HG02852 (cell line): ENCODE data around the gene TXNL1.
"Not testable (repeated sequence)": the region's sequence is repeated elsewhere in the genome, so short reads cannot be mapped to it uniquely, and the experiment has no call there.

ENCODE experiments used
- ATAC-seq: cut with Tn5 transposase; IDR thresholded peaks from one replicate; pipeline ENCODE4 v1.9.1; 2021; ENCODE audit warnings: mild to moderate bottlenecking, moderate library complexity; ENCODE audit not compliant: unreplicated experiment

Gene TXNL1

DNA sequence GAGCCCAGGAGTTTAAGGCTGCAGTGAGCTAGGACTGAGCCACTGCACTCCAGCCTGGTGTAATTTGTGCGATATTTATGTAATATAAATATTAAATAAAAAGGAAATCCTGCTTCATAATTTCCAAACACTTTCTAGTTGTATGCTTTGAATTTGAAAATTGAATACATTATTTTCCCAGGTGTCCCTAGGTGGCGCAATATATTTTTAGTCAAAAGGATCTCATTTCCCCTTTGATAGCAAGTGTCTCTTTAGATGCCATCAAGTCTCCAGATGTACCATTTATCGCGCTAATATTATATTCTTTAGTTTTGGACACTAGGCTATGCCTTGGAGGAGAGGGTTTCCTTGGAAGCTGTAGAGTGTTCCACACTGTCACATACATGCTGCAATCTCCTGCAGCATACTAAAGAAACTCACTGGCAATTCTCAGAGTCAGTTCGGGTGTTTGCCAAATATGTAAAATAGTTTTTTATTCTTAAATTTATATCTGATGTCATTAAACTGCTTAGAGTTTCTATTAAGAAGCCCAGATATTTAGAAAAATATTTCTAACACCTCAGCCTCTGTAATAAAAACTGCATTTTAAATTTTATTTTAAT is 7.1 kb upstream of the TXNL1 start:
- ATAC-seq: no peak

DNA sequence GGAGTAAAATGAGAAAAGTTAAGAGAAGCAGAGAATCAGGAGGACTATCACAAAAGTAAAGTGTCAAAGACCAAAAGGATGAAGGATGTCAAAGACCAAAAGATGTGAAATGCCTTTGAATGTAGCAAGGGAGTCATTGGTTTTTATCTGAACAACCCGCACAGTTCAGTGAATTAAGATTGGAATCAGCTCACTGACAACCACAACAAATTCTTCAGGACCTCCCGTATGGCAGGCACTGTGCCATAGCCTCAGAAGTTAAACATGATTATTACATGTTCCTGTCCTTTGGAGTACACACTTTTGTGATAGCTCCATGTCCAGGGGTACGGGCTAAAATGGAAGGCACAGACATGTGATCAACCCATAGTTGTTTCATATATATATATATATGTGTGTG is 5.0 kb upstream of the TXNL1 start:
- ATAC-seq: no peak

DNA sequence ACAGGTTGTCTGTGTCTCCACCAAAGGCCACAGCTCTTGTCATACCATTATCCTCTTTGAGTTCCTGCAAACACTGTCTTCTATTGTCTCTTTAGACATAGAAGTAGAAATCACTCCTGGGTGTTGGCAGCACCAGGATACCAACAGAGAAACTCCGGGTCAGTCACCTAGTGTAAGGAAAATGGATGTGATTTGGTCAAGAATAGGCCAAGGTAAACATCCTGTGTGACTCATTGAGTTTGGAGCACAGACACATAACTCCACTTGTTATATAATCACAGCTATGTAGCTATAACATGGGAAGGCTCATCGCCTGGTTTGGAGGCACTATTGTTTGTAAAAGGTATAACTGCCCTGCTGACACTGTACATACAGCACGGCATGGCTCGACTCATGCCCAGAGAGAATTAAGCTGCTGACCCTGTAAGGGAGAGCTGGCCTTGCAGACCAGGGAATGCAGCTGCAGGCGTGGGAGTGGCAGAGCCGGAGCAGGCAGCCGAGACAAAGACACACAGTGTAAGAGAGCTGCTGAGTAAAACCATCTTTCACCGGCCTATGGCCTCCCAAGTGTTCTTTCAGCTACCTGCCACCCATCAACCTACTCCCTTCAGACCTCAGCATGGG is 3.4 kb upstream of the TXNL1 start:
- no peak for ATAC-seq

DNA sequence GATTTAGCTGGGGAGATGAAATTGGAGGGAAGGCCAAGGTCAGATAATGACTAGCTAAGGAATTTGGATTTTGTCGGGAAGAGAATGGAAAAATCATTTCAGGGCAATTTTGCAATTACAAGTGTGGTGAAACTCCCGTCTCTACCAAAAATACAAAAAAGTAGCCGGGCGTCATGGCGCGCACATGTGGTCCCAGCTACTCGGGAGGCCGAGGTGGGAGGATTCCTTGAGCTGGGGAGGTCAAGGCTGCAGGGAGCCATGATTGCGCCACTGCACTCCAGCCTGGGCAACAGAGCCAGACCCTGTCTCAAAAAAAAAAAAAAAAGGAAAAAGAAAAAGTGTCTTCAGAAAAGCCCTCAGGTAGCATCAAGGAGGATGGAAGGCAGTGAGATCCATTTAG is 1.2 kb upstream of the TXNL1 start:
- ATAC-seq: no peak

DNA sequence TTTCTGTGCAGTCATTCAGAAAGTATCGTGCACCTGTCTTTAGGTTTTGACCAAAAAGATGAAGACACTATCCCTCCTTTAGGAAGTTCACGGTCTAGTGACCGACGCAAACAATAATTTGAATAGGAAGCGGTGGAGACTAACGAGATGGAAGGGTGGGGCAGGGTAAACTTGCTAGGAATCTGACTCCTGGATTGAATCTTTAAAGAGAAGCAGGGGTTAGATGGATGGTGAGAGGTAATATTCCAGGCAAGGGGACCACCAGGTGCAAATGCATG is 651 bp upstream of the TXNL1 start:
- ATAC-seq: peak; percentile 13

DNA sequence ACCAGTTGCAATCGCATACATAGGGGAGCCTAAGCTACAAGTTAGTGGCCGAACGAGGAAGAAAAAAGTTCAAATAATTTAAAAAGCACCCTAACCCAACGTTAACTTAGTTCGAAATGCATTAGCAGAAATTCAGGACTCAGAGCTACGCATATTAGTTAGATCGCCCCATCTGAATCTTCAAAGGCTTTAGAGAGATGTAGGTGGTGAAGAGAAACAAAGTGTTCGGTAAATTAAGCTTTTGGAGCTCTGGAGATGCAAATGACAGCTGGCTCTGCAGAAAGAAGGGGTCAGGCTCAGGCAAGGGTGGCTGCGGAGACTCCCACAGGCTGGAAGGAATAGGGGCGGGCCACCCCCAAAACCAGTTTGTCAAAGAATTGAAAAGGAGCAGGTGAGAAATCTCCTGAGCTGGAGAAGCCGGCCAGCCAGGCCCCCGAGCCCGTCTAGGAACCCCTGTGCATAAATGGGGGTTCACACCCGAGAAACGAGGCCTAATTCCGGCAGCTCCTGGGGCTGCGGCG is 621 bp downstream of the TXNL1 start:
- peak; percentile 22 for ATAC-seq

DNA sequence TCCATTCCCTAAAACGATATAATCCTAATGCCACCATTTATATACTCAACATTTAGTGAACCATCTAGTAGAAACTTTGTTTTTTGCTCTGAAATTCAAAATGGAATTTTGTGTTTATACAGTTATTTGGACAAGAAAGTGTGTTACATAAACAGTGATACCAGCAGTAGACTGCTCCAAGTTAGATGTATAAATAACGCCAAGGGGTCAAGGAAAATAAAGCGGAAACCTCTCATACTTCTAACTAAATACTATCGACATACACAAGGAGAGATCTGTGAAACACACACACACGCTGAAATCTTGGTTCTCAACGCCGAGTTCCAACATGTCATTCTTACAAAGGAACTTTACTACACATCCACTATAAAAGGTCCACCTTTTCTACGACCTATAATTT is 1.2 kb downstream of the TXNL1 start:
- no peak for ATAC-seq

DNA sequence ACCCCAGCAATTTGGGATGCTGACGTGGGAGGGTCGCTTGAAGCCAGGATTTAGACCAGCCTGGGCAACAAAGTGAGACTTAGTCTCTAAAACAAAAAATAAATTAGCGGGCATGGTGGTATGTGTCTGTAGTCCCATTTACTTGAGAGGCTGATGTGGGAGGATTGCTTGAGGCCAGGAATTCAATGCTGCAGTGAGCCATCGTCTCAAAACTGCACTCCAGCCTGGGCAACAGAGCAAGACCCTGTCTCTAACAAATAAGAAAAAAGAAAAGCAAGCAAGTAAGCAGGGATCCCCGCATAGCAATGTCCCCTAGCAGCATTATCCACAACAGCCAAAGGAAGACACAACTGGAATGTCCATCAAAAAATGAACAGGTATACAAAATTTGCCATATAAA is 3.4 kb downstream of the TXNL1 start:
- no peak for ATAC-seq

DNA sequence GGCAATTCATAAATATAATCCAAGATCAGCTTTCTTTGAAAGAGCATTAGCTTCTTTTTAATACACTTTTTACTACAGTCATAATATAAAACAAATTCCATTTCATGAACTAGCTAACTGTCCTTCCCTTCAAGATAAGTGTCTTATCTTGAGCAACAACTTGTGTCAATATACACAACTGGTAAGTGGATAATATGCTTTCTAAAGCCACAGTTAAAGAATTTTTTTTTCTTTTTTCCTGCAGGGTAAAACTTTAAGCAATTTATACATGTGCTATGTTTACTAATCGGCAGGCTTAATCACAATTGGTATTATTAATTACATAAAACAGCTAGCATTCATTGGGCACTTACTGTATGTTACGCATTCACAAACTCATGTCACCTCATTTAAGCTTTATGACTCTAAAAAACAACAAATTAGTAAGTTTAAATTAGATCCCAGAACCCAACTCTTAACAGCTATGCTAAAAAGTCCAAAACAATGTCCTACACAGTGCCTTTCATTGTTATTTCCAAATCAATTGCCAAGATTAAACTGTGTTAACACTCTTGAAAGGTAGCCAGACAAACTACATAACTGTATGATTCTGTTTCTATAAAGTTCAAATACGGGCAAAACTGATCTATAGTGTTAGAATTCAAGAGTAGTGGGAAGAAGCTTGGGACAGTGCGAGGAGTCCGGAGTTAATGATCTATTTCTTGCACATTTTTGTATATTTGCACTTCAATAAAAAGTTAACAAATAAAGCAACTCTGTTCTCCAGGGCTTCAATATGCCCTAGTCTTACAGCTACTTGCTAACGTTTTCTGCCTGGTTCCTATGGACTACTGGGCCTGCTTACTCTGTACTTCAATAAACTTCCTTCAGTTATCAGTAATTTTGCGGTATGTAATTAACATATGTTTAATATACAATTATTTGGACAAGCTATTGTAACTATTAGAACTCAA is 6.0 kb downstream of the TXNL1 start:
- ATAC-seq: no peak

DNA sequence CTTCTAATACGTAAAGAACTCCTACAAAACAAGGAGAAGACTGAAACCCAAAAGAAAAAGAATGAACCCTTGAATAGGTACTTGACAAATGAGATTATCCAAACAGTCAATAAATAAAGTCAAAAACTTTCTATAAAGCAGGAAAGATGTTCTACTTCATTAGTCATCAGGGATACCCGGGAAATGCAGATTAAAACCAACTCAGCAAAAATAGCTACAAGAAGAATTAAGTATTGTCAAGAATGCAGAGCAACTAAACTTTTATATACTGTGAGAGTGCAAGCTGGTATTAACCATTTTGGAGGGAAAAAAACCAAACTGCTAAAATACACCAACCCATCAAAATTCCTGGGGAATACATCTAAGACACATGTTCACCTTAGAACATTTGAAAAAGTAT is 10.4 kb downstream of the TXNL1 start:
- no peak for ATAC-seq

DNA sequence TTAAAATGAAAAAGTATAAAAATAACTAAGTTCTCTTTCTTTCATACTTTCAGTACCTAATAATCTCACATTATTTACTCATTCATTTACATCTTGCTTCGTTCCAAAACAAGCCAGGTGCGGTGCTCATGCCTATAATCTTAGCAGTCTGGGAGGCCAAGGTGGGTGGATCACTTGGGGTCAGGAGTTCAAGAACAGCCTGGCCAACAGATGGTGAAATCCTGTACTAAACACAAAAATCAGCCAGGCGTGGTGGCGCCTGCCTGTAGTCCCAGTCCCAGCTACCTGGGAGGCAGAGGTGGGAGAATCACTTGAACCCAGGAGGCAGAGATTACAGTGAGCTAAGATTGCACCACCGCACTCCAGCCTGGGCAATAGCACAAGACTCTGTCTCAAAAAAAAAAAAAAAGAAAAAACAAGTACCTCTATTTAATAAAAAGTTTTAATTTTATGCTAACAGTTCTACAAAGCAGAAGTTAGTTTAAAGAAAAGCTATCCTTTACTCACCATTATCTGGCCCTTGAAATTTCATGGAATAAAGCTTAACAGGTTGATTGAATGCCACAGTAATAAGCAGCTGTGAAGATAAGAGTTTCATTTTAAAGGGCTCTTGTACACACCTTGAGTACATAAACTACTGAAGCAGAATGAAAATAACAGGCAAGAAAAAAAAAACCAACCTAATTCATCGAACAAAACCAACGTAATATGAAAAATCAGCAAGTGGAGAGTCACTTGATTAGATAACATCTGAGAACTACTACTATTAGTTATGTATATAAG is 22.5 kb downstream of the TXNL1 start:
- ATAC-seq: no peak

DNA sequence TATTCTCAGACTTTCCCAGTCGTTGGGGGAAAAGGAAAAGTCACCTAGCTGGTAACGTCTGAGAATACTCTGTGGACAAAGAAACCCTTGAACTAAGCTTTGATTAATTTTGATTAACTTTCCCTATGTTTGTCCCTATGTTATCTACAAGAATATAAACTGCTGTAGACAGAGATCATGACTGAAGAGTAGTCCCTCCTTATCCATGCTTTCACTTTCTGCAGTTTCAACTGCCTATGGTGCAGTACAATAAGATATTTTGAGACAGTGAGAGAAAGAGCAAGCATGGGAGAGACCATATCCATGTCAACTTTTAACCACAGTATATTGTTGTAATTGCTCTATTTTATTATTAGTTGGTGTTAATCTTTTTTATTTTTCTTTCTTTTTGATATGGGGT is 31.8 kb downstream of the TXNL1 start:
- ATAC-seq: no peak

DNA sequence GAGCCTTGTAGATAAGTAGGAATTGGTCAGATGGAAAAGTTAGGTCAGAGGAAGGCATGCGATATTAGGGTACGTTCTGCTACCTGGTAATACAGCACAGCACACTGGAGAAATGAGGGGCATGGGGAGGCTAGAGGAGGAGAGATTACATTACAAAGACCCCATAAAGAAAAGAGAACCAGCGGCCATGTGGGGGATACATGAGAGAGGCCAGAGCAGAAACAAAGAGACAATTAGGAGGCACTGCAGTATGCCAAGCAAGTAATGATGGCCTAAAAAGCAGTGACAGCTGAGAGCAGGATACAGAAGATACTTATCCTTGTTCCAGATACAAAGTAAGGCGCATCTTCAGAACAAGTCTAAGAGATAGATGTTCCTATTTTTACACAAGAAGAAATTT is 40.0 kb downstream of the TXNL1 start:
- no peak for ATAC-seq

DNA sequence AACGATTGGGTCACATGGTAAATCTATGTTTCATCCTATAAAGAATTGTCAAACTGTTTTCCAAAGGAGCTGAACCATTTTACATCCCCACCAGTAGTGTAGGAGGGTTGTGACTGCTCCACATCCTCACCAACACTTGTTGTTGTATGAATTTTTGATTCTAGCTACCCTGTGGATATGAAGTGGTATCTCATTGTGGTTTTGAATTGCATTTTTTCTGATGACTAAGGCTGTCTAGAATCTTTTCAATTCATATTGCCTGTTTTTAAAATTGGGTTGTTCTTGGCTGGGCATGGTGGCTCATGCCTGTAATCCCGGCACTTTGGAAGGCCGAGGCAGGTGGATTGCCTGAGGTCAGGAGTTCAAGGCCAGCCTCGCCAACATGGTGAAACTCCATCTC is 44.5 kb downstream of the TXNL1 start:
- ATAC-seq: no peak

DNA sequence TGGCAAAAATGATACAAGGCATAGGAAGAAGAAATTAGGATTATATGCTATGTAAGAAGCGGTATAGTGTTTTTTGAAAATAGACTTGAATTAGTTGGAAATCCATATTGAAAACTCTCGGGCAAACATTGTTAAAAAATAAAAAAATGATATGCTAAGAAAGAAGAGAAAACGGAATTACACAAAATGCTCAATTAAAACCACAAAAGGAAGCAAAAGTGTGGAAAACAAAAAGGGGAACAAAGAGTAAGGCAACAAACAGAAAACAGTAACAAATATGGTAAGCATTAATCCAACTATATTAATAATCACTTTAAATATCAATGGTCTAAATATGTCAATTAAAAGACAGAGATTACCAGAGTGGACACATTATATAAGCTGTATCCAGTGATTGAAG is 58.4 kb downstream of the TXNL1 start:
- ATAC-seq: no peak

DNA sequence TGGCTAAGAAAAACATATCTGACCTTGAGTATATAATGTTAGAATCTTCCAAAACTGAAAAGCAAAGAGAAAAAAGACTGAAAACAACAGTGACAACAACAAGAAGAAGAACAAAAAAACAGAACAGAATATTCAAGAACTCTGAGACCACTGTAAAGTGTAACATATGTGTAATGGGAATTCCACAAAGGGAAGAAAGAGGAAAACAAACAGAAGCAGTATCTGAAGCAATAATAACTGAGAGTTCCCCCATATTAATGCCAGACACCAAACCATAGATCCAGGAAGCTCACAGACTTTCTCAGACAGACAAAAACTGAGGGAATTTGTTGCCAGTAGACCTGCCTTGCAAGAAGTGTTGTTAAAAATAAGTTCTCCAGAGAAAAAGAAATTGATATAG is 58.9 kb downstream of the TXNL1 start:
- no peak for ATAC-seq

DNA sequence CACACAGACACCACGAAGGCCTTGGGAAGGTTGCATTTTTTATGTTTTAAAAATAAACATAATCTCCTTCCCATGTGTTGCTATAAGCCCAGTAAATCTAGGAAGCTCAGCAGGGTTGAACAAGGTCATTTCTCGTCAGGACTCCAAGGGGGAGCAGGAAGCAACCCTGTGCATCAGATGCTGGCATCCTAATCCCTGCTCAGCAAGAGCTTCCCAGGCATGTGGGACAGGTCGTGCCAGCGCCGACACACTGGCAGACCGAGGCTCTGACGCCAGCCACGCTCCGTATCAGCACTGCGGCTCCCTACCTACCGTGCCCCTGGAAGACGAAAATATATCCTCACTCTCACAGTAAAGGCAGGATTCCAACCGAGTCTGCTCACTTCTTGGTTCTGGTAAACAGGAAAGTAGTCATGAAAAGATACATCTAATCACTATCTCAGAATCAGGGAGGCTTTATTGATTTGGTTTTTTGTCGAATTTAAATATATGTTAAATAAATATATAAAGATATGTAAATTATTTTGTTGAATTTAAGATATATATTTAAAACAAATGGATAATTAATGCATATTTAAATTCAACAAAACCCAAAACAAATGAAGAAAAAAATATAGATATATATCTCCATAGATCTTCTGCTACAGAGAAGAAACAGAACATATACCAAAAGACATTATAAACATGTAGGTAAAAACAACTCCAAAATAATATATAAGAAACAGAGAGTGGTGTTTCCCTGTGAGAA is 61.4 kb downstream of the TXNL1 start:
- no peak for ATAC-seq

DNA sequence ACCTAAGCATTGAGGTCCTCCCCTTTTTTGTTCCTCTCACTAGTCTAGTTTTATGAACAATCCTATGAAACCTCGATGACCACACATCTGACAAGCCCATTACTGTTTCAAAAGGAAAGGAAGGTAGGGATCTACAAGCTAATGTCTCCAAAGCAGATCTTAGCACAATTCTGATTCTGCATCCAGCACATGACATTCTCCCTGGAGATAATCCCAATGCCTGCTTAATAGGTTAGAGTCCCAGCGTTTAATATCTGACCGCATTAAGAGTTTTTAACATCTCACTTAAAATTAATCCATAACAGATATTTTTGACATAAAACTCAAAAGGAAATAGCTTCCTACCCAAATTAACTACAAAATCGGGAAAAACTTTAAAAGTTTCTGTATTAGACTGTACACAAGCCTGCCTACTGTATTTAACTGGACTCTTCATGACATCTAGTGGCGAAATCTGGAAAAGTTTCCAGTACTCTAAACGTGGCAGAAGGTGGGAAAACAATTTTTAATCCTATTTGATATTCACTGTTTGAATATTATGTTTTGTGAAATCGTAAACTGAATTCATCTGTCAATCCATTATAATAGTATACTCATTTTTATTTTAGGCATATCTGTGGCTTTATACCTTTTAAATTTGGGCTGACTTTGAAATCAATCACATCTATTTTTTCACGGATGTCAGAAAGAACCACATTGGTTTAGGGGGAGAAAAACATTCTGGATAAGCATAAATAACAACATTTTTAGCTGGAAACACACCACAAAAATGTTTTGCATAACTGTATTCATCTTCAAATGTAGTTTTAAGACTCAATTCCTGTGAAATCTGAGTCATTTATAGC is 62.4 kb downstream of the TXNL1 start:
- peak; percentile 51 for ATAC-seq

DNA sequence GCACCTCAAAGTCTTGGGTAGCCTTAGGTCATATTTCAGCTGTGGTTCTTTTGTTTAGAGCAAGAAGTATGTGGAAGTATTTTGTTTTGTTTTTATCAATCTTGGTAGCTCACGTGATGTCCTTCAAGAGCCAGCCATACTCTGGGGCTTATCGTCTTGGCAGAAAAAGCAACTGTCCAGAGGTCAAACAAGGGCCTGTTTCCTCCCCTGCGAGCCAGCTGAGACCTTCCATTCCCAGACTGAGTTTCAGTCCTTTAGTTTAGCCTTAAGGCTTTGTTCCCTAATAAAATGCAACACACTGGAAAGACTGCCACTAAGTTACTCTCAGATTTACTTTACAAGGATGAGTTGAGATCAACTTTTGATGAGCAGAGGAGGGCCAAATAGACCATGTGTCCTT is 63.5 kb downstream of the TXNL1 start:
- ATAC-seq: no peak

DNA sequence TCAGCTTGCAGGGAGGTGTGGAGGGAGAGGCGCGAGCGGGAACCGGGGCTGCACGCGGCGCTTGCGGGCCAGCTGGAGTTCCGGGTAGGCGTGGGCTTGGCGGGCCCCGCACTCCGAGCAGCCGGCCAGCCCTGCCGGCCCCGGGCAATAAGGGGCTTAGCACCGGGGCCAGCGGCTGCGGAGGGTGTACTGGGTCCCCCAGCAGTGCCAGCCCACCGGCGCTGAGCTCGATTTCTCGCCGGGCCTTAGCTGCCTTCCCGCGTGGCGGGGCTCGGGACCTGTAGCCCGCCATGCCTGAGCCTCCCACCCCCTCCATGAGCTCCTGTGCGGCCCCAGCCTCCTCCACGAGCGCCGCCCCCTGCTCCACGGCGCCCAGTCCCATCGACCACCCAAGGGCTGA is 66.1 kb downstream of the TXNL1 start:
- not testable (repeated sequence) for ATAC-seq
